ENCODE results near the gene CABYR.

DNA sequence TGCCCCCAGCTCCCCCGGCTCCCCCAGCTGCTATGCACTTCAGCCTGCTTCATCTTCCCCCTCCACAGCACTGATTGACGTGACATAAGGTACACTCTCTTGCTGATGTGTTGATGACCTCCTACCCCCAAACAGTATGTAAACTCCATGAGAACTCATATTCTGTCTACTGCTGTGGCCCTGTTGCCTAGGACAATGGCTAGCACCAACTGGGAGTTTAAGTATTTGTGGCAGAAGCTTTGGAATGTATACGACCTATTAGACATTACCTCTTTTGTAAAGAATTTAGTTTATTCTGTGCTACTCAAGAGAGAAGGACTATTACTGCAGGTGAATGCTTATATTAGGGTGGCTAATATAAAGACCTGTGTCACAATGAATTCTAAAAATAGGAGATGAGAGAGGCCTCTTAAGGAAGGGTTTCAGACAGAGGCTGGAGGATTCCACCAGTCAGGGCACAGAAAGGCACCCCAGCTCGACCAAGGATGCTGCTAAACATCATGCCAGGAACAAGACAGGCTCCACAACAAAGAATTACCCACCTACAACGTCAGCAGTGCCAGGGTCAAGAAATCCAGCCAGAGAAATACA, 60.6 kb downstream of the CABYR start:
- TF ChIP-seq MAX (CRISPR knock-in tag; IDR thresholded peaks at IDR 0.05) (no peak), FOXK1 (CRISPR knock-in tag; IDR thresholded peaks at IDR 0.05) (no peak), E2F5 (CRISPR knock-in tag; IDR thresholded peaks at IDR 0.05) (no peak), E2F1 (CRISPR knock-in tag; IDR thresholded peaks at IDR 0.05) (no peak), CTCF (IDR thresholded peaks at IDR 0.05) (no peak), ZBTB43 (CRISPR knock-in tag; IDR thresholded peaks at IDR 0.05) (no peak)
